ENCODE results near the gene NHS.
A peak's percentile ranks its signal among the peaks of the same experiment; 100 is the strongest.

The NHS gene

GRCh38 chrX:17375637-17376430, 834 bp downstream of the NHS start:
- peaks cover 2% of the 10 kb centered on the region for H3K4me1 ChIP-seq (ENCODE audit: control insufficient read depth, insufficient read depth, low read length)
- H3K27me3 ChIP-seq (ENCODE audit: control insufficient read depth, insufficient read depth, low read length) = peaks cover 31% of the 10 kb centered on the region
- no peaks in the 10 kb centered on the region for H3K9me3 ChIP-seq (ENCODE audit: control insufficient read depth, insufficient read depth, low read length)
- H3K9ac ChIP-seq (ENCODE audit: low read depth, low read length) = peak overlapping the region; percentile 50
- H3K4me3 ChIP-seq (ENCODE audit: low read depth, low read length) = peak overlapping the region; percentile 81
- H3K36me3 ChIP-seq (ENCODE audit: control insufficient read depth, insufficient read depth, low read length) = no peaks in the 10 kb centered on the region

GRCh38 chrX:17376431-17377077, 1.6 kb downstream of the NHS start:
- peaks cover 31% of the 10 kb centered on the region for H3K27me3 ChIP-seq (ENCODE audit: control insufficient read depth, insufficient read depth, low read length)
- no peaks in the 10 kb centered on the region for H3K36me3 ChIP-seq (ENCODE audit: control insufficient read depth, insufficient read depth, low read length)
- peak overlapping the region; percentile 50 for H3K9ac ChIP-seq (ENCODE audit: low read depth, low read length)
- H3K4me1 ChIP-seq (ENCODE audit: control insufficient read depth, insufficient read depth, low read length) = peaks cover 2% of the 10 kb centered on the region
- H3K9me3 ChIP-seq (ENCODE audit: control insufficient read depth, insufficient read depth, low read length) = peaks cover under 1% of the 10 kb centered on the region
- peak overlapping the region; percentile 81 for H3K4me3 ChIP-seq (ENCODE audit: low read depth, low read length)

GRCh38 chrX:17377091-17377717, 2.2 kb downstream of the NHS start:
- Histone ChIP-seq H3K9ac (ENCODE audit: low read depth, low read length) (no peak overlapping the region), H3K4me3 (ENCODE audit: low read depth, low read length) (peak overlapping the region; percentile 81), H3K9me3 (ENCODE audit: control insufficient read depth, insufficient read depth, low read length) (peaks cover 7% of the 10 kb centered on the region), H3K36me3 (ENCODE audit: control insufficient read depth, insufficient read depth, low read length) (no peaks in the 10 kb centered on the region), H3K27me3 (ENCODE audit: control insufficient read depth, insufficient read depth, low read length) (peaks cover 31% of the 10 kb centered on the region), H3K4me1 (ENCODE audit: control insufficient read depth, insufficient read depth, low read length) (peaks cover 2% of the 10 kb centered on the region)

GRCh38 chrX:17377795-17378194, 2.8 kb downstream of the NHS start:
- Histone ChIP-seq H3K9ac (ENCODE audit: low read depth, low read length) (no peak overlapping the region), H3K9me3 (ENCODE audit: control insufficient read depth, insufficient read depth, low read length) (peaks cover 8% of the 10 kb centered on the region), H3K27me3 (ENCODE audit: control insufficient read depth, insufficient read depth, low read length) (peaks cover 31% of the 10 kb centered on the region), H3K4me1 (ENCODE audit: control insufficient read depth, insufficient read depth, low read length) (peaks cover 2% of the 10 kb centered on the region), H3K36me3 (ENCODE audit: control insufficient read depth, insufficient read depth, low read length) (no peaks in the 10 kb centered on the region), H3K4me3 (ENCODE audit: low read depth, low read length) (peak overlapping the region; percentile 81)

- H3K9me3 ChIP-seq (ENCODE audit: control insufficient read depth, insufficient read depth, low read length) = peaks cover 8% of the 10 kb centered on the region
- H3K9ac ChIP-seq (ENCODE audit: low read depth, low read length) = no peak overlapping the region
- peaks cover 31% of the 10 kb centered on the region for H3K27me3 ChIP-seq (ENCODE audit: control insufficient read depth, insufficient read depth, low read length)
- no peaks in the 10 kb centered on the region for H3K36me3 ChIP-seq (ENCODE audit: control insufficient read depth, insufficient read depth, low read length)
- no peaks in the 10 kb centered on the region for H3K4me1 ChIP-seq (ENCODE audit: control insufficient read depth, insufficient read depth, low read length)
- H3K4me3 ChIP-seq (ENCODE audit: low read depth, low read length) = no peak overlapping the region
Measured at GRCh38 chrX:17380221-17380620, 5.2 kb downstream of the NHS start.

GRCh38 chrX:17390419-17390850, 15.4 kb downstream of the NHS start:
- Histone ChIP-seq H3K4me1 (ENCODE audit: control insufficient read depth, insufficient read depth, low read length) (no peaks in the 10 kb centered on the region), H3K9me3 (ENCODE audit: control insufficient read depth, insufficient read depth, low read length) (no peaks in the 10 kb centered on the region), H3K27me3 (ENCODE audit: control insufficient read depth, insufficient read depth, low read length) (no peaks in the 10 kb centered on the region), H3K4me3 (ENCODE audit: low read depth, low read length) (no peak overlapping the region), H3K9ac (ENCODE audit: low read depth, low read length) (no peak overlapping the region), H3K36me3 (ENCODE audit: control insufficient read depth, insufficient read depth, low read length) (no peaks in the 10 kb centered on the region)

- Histone ChIP-seq H3K9me3 (ENCODE audit: control insufficient read depth, insufficient read depth, low read length) (no peaks in the 10 kb centered on the region), H3K4me1 (ENCODE audit: control insufficient read depth, insufficient read depth, low read length) (no peaks in the 10 kb centered on the region), H3K27me3 (ENCODE audit: control insufficient read depth, insufficient read depth, low read length) (no peaks in the 10 kb centered on the region), H3K4me3 (ENCODE audit: low read depth, low read length) (no peak overlapping the region), H3K9ac (ENCODE audit: low read depth, low read length) (no peak overlapping the region), H3K36me3 (ENCODE audit: control insufficient read depth, insufficient read depth, low read length) (no peaks in the 10 kb centered on the region)
Measured at GRCh38 chrX:17395154-17395553, 20.2 kb downstream of the NHS start.

- Histone ChIP-seq H3K9me3 (ENCODE audit: control insufficient read depth, insufficient read depth, low read length) (no peaks in the 10 kb centered on the region), H3K9ac (ENCODE audit: low read depth, low read length) (no peak overlapping the region), H3K27me3 (ENCODE audit: control insufficient read depth, insufficient read depth, low read length) (no peaks in the 10 kb centered on the region), H3K4me1 (ENCODE audit: control insufficient read depth, insufficient read depth, low read length) (no peaks in the 10 kb centered on the region), H3K36me3 (ENCODE audit: control insufficient read depth, insufficient read depth, low read length) (no peaks in the 10 kb centered on the region), H3K4me3 (ENCODE audit: low read depth, low read length) (no peak overlapping the region)
Measured at GRCh38 chrX:17397074-17397473, 22.1 kb downstream of the NHS start.

GRCh38 chrX:17403189-17403691, 28.2 kb downstream of the NHS start:
- Histone ChIP-seq H3K27me3 (ENCODE audit: control insufficient read depth, insufficient read depth, low read length) (peaks cover 4% of the 10 kb centered on the region), H3K9me3 (ENCODE audit: control insufficient read depth, insufficient read depth, low read length) (no peaks in the 10 kb centered on the region), H3K36me3 (ENCODE audit: control insufficient read depth, insufficient read depth, low read length) (no peaks in the 10 kb centered on the region), H3K4me1 (ENCODE audit: control insufficient read depth, insufficient read depth, low read length) (no peaks in the 10 kb centered on the region), H3K4me3 (ENCODE audit: low read depth, low read length) (no peak overlapping the region), H3K9ac (ENCODE audit: low read depth, low read length) (no peak overlapping the region)

GRCh38 chrX:17403972-17404371, 29.0 kb downstream of the NHS start:
- Histone ChIP-seq H3K4me3 (ENCODE audit: low read depth, low read length) (no peak overlapping the region), H3K4me1 (ENCODE audit: control insufficient read depth, insufficient read depth, low read length) (peaks cover 6% of the 10 kb centered on the region), H3K27me3 (ENCODE audit: control insufficient read depth, insufficient read depth, low read length) (peaks cover 4% of the 10 kb centered on the region), H3K9ac (ENCODE audit: low read depth, low read length) (no peak overlapping the region), H3K9me3 (ENCODE audit: control insufficient read depth, insufficient read depth, low read length) (no peaks in the 10 kb centered on the region), H3K36me3 (ENCODE audit: control insufficient read depth, insufficient read depth, low read length) (no peaks in the 10 kb centered on the region)

GRCh38 chrX:17405225-17405969, 30.4 kb downstream of the NHS start:
- H3K9ac ChIP-seq (ENCODE audit: low read depth, low read length) = no peak overlapping the region
- no peaks in the 10 kb centered on the region for H3K36me3 ChIP-seq (ENCODE audit: control insufficient read depth, insufficient read depth, low read length)
- peaks cover 20% of the 10 kb centered on the region for H3K4me1 ChIP-seq (ENCODE audit: control insufficient read depth, insufficient read depth, low read length)
- no peak overlapping the region for H3K4me3 ChIP-seq (ENCODE audit: low read depth, low read length)
- no peaks in the 10 kb centered on the region for H3K9me3 ChIP-seq (ENCODE audit: control insufficient read depth, insufficient read depth, low read length)
- H3K27me3 ChIP-seq (ENCODE audit: control insufficient read depth, insufficient read depth, low read length) = peaks cover 4% of the 10 kb centered on the region
